GM18868 (cell line): ENCODE data around the gene DTD2.

Experiments used
- ATAC-seq: cut with Tn5 transposase; IDR thresholded peaks from one replicate; pipeline ENCODE4 v1.9.1; 2021; ENCODE audit warnings: mild to moderate bottlenecking, moderate library complexity; ENCODE audit not compliant: unreplicated experiment

The DTD2 gene

GRCh38 chr14:31408421-31408820 is 48.9 kb downstream of the DTD2 start:
- no peak for ATAC-seq

- no peak for ATAC-seq
Measured at GRCh38 chr14:31405599-31406232, 51.6 kb downstream of the DTD2 start.

GRCh38 chr14:31405106-31405505 is 52.2 kb downstream of the DTD2 start:
- no peak for ATAC-seq

- no peak for ATAC-seq
Measured at GRCh38 chr14:31403707-31404106, 53.6 kb downstream of the DTD2 start.

GRCh38 chr14:31402764-31403439 is 54.4 kb downstream of the DTD2 start:
- ATAC-seq: no peak

GRCh38 chr14:31401369-31401932 is 55.9 kb downstream of the DTD2 start:
- ATAC-seq: no peak

GRCh38 chr14:31400031-31400638 is 57.2 kb downstream of the DTD2 start:
- no peak for ATAC-seq
